Thoracic aorta (tissue), 2 donors: ENCODE results near the gene TLX2. TPM values are rescaled to one million over a fixed set of nuclear protein-coding genes. Genes with fewer than 3 reads are reported as not detected.

Experiments used
- ATAC-seq: fragments of 150-250 bp; one replicate; pipeline ENCODE4 v1.8.0; 2017; ENCODE audit warnings: low read depth; ENCODE audit not compliant: insufficient number of reproducible peaks, low FRiP score
- DNase-seq: peaks from one replicate; pipeline ENCODE4 v3.0.0-alpha.2; 2020; ENCODE audit warnings: low spot score
- H3K27ac ChIP-seq, 2 donors: fragments of 200-600 bp; sonication (generic); 1 replicate in 1 of 2; 2 replicates in 1 of 2; pipeline ENCODE4 v1.5.1; 2016; ENCODE audit warnings: mild to moderate bottlenecking in 2 of 2, moderate library complexity in 2 of 2
- H3K27me3 ChIP-seq: fragments of 200-600 bp; sonication (generic); replicated peaks from 2 replicates; pipeline ENCODE4 v1.6.0; 2016; ENCODE audit warnings: mild to moderate bottlenecking; ENCODE audit not compliant: insufficient read depth
- H3K36me3 ChIP-seq: fragments of 200-600 bp; sonication (generic); one replicate; pipeline ENCODE4 v1.5.1; 2016
- H3K4me1 ChIP-seq, 2 donors: fragments of 200-600 bp; sonication (generic); 1 replicate in 1 of 2; 2 replicates in 1 of 2; pipeline versions ENCODE4 v1.5.1 to v1.6.0; 2016; ENCODE audit warnings: low read depth in 2 of 2, mild to moderate bottlenecking in 1 of 2; ENCODE audit not compliant: control insufficient read depth in 1 of 2
- H3K4me3 ChIP-seq: fragments of 200-600 bp; sonication (generic); 2 replicates; pipeline ENCODE4 v1.5.1; 2016; ENCODE audit warnings: mild to moderate bottlenecking
- H3K9me3 ChIP-seq: fragments of 200-600 bp; sonication (generic); 2 replicates; pipeline ENCODE4 v1.5.1; 2016
- total RNA-seq, 2 donors: library from RNA; depleted of rRNA; stranded (reverse); fragments of >200 nt; gene quantifications; one replicate each; pipeline versions ENCODE4 v1.1.0 to v1.2.3, GENCODE V29; 2016
- TF ChIP-seq, protein P1 (sequence below): fragments of 200-600 bp; sonication (generic); IDR thresholded peaks from one replicate; pipeline ENCODE4 v1.5.1; 2019; ENCODE audit warnings: antibody characterized with exemption

The TLX2 gene
- total RNA-seq, 2 donors from 2014 or later = not detected

DNA sequence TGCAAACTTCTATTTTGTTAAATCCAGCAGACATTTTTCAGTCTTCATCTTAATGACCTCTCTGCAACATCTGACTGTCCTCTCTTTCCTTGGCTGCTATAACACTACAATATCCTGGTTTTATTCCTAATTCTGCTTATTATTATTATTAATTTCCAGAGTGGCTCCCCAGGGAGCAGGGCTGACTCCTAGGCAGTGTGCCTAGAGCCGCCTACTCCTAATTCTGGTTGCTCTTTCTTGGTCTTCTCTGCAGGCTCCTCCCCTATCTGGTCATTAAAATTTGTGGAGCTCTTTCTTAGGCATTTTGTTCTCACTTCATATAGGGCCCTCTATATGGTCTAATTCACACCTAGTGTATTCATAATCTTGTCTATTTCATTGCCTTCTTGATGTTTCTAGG, 28.7 kb downstream of the TLX2 start:
- Histone ChIP-seq H3K27ac (no peak overlapping the region), H3K4me3 (no peak overlapping the region), H3K4me1 (no peaks in the 10 kb centered on the region), H3K9me3 (no peaks in the 10 kb centered on the region), H3K27me3 (no peaks in the 10 kb centered on the region), H3K36me3 (no peaks in the 10 kb centered on the region)
- DNase-seq (no peak), ATAC-seq (no peak)
- TF ChIP-seq, protein P1, sequence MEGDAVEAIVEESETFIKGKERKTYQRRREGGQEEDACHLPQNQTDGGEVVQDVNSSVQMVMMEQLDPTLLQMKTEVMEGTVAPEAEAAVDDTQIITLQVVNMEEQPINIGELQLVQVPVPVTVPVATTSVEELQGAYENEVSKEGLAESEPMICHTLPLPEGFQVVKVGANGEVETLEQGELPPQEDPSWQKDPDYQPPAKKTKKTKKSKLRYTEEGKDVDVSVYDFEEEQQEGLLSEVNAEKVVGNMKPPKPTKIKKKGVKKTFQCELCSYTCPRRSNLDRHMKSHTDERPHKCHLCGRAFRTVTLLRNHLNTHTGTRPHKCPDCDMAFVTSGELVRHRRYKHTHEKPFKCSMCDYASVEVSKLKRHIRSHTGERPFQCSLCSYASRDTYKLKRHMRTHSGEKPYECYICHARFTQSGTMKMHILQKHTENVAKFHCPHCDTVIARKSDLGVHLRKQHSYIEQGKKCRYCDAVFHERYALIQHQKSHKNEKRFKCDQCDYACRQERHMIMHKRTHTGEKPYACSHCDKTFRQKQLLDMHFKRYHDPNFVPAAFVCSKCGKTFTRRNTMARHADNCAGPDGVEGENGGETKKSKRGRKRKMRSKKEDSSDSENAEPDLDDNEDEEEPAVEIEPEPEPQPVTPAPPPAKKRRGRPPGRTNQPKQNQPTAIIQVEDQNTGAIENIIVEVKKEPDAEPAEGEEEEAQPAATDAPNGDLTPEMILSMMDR = no peak

DNA sequence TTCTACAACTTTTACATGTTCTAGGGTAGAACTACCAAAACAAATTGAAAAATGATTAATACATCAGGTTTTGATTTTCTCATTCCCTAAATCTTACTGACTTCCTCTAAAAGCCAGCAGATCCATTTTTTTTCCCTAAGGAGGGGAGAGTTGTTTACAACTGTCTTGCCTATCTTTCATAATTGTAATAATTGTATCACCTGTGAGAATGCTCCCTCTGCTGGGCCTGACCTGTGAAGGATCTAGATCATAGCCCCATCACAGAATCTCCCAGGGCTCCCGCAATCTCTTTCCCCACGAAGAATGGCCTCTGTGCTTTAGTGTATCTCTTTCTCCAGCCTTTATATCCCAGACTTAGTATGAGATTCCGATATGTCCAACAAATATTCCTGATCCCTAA, 30.4 kb downstream of the TLX2 start:
- no peak overlapping the region for H3K4me3 ChIP-seq
- DNase-seq = no peak
- TF ChIP-seq, protein P1 = no peak
- H3K27ac ChIP-seq = no peak overlapping the region
- no peaks in the 10 kb centered on the region for H3K9me3 ChIP-seq
- H3K4me1 ChIP-seq = peaks cover 6 to 12% of the 10 kb centered on the region in 2 donors
- ATAC-seq = no peak
- no peaks in the 10 kb centered on the region for H3K27me3 ChIP-seq
- no peaks in the 10 kb centered on the region for H3K36me3 ChIP-seq

DNA sequence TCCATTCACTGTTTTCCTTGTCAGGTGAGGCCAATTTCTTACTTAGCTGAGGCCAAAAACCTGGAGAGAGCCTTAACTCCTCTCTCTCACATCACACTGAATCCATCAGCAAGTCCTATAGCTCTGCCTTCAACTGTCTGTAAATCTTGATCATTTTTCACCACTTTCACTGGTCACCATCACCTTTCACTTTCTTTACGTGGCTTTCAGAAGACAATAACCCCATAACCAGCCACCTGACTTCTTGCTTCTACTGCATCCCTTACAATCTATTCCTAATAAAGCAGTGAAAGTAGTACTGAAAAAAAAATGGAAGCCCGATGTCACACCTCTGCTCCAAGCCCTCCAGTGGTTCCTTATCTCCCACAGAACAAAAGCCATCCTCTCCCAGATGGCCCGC, 31.8 kb downstream of the TLX2 start:
- Histone ChIP-seq H3K27me3 (no peaks in the 10 kb centered on the region), H3K9me3 (no peaks in the 10 kb centered on the region), H3K36me3 (no peaks in the 10 kb centered on the region), H3K4me3 (no peak overlapping the region), H3K4me1 (peaks cover 7 to 14% of the 10 kb centered on the region in 2 donors), H3K27ac (no peak overlapping the region)
- ATAC-seq (no peak), DNase-seq (no peak)
- TF ChIP-seq, protein P1 = no peak

DNA sequence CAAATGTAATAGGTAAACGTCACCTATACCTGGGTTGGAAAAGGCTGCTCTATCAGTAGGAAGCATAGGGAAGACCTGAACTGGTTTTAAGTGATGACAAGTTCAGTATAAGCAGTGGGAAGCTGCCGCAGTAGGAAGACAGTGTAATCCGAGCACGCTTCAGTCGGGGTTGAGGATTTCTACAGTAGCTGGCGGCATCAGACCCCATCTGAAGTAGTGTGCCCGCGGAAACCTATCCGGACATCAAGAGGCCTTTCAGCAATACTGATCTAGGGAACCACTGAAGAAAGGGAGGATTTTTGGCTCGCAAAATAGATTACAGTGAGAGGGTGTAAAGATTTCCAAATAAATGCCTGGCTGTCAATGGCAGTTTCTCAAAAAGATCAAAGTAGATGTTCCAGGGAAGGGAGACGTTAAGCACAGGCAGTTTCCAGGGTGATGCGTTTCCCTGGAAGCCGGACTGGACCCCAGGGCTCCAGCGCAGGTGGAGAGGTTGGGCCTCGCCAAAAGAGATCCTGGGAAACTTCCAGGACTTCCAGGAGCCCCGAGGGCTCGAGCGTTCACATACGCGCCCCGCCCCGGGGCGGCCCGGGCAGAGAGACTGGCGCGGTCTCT, 34.1 kb downstream of the TLX2 start:
- ATAC-seq (no peak), DNase-seq (no peak)
- Histone ChIP-seq H3K36me3 (no peaks in the 10 kb centered on the region), H3K27ac (peak overlapping the region in 1 of 2 donors; percentile 41), H3K9me3 (no peaks in the 10 kb centered on the region), H3K27me3 (no peaks in the 10 kb centered on the region), H3K4me1 (peaks cover 7 to 27% of the 10 kb centered on the region in 2 donors), H3K4me3 (peak overlapping the region; percentile 88)
- TF ChIP-seq, protein P1 = no peak

DNA sequence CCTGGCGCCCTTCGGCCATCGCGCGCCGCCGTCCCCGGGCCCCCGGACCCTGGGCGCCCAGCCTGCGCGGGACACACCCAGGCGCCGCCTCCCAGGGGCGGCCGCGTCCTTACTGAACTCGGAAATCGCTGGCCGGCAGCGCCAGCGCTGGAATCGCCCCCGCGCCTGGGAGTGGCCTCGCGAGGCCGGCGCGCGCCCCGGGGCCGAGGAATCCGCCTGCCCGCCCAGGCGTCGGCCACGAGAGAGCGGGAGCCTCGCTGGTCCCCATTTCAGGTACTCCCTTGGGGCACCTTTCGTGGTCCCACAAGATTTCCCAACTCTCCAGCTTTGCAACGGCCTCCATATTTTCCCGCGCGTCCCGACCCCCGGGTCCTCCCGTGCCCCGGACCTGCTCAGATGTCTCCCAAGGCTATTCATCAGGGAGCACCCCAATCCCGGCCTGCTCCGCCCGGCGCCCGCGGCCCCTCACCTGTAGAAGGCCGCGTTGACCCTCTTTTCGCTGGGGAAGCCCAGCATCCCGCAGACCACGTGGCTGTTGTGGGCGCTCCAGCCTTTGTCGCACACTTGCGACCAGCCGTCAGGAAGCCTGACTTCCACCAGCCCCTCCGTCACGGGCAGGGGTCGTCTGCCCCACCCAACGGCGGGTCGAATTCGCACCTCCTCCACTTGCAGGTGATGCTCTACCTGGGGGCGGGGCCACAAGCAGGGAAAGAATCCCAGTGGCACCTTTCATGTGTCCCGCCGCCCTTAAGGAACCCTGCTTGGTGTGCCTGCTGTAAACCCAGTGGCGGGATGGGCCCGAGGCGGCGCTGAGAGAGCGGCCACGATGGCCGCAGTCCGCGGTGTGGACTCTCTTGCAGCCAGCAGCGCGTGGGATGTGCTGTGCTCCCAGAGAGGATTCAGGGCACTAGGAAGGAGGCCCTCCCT, 34.9 kb downstream of the TLX2 start:
- Histone ChIP-seq H3K4me3 (peak overlapping the region; percentile 88), H3K27me3 (no peaks in the 10 kb centered on the region), H3K27ac (peak overlapping the region in 1 of 2 donors; percentile 41), H3K9me3 (no peaks in the 10 kb centered on the region), H3K4me1 (peaks cover 7 to 29% of the 10 kb centered on the region in 2 donors), H3K36me3 (no peaks in the 10 kb centered on the region)
- TF ChIP-seq, protein P1 = no peak
- ATAC-seq = no peak
- DNase-seq = no peak
